AG09319 (cell line): Measurements from ENCODE around the gene POU2F3.

ENCODE experiments used
- DNase-seq: peaks from one replicate; pipeline ENCODE4 v3.0.0-alpha.2; 2010; ENCODE audit warnings: low read depth; ENCODE audit errors: extremely low read depth
- CTCF ChIP-seq: IDR thresholded peaks from 2 replicates; pipeline ENCODE4 v1.5.1; 2011; ENCODE audit warnings: low read depth, mild to moderate bottlenecking, inconsistent platforms, low read length, moderate library complexity

POU2F3 gene

GRCh38 chr11:120197251-120197891 lies 42.6 kb upstream of the POU2F3 start:
- no peak for TF ChIP-seq CTCF

GRCh38 chr11:120197977-120198376 lies 42.0 kb upstream of the POU2F3 start:
- no peak for TF ChIP-seq CTCF
- DNase-seq, result no peak

More at GRCh38 chr11:120197251-120197891, 42.6 kb upstream of the POU2F3 start:
- no peak for DNase-seq

- TF ChIP-seq CTCF, result no peak
- no peak for DNase-seq
Observed at GRCh38 chr11:120198403-120198786, 41.5 kb upstream of the POU2F3 start.

GRCh38 chr11:120198787-120199469 lies 41.0 kb upstream of the POU2F3 start:
- DNase-seq, result no peak
- TF ChIP-seq CTCF, result no peak

GRCh38 chr11:120199613-120200012 lies 40.3 kb upstream of the POU2F3 start:
- DNase-seq, result no peak
- TF ChIP-seq CTCF, result no peak

GRCh38 chr11:120200677-120201076 lies 39.3 kb upstream of the POU2F3 start:
- no peak for DNase-seq
- TF ChIP-seq CTCF, result no peak

- no peak for TF ChIP-seq CTCF
- DNase-seq, result no peak
Observed at GRCh38 chr11:120201653-120202052, 38.3 kb upstream of the POU2F3 start.
